ENCODE data around the gene SGK1. TPM values are rescaled to one million over a fixed set of nuclear protein-coding genes. Genes with fewer than 3 reads are reported as not detected.

Gene SGK1
- total and polyA plus RNA-seq, 4 donors: 68.9 to 299 (median 148) TPM

DNA sequence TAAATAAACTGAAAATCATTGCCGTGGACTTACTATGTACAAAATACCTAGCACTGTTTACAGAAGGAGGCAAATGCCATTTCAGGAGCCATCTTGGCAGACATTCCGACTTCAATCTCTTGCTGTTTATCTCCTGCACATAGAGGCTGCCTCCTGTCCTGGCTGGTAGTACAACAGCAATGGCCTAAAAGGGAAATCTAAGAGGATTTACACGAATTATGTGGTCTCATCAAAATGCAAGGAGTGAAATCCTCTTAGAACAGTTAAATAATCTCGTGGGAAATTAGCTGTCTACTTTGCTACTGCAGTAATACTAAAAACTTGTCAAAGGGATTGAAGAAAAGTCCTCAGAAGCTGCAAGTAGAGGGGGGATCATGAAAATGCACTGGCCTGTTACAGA is 183.3 kb downstream of the SGK1 start:
- WGBS, 2 donors: 75 to 87% methylated on average over 4 of the region's 4 CpGs
- TF ChIP-seq CTCF (IDR thresholded peaks at IDR 0.05; ENCODE audit: control extremely low read depth, extremely low read depth): no peak

DNA sequence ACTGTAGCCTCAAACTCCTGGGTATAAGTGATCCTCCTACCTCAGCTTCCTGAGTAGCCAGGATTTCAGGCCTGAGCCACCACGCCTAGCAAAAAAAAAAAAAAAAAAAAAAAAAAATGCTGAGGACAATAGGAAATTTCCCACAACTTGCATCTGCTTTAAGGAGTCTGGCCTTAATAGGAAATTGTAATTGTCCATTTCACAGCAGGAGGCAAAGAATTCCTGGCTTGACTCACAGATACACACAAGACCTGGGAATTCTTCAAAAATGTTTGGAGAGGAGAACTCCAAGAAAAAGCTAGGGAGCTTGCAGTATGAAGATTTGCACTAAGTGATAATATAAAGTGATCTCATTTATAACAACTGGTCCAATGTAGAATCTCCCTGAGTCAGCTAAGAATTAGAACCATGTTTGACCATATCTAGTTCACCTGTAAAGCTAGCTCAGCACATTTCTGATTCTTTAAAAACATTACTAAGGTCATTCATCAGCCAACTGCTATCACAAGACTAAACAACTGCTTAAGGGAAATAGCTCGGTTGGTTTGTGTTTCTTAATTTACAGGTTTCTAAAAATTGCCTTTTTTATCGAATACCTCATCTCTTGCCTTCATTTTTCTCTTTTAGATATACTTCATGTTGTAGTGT is 185.3 kb downstream of the SGK1 start:
- H3K4me3 ChIP-seq: no peak overlapping the region
- TF ChIP-seq CTCF (IDR thresholded peaks at IDR 0.05; ENCODE audit: control extremely low read depth, extremely low read depth): no peak
- no peaks in the 10 kb centered on the region for H3K27me3 ChIP-seq (ENCODE audit: control insufficient read depth in 3 of 3, insufficient read depth in 3 of 3, low read length in 2 of 3)
- DNase-seq (no peak), ATAC-seq (ENCODE audit: insufficient read depth, low FRiP score) (no peak)
- no peak overlapping the region for H3K27ac ChIP-seq (ENCODE audit: low read depth in 1 of 2, low read length in 1 of 2)
- H3K9ac ChIP-seq (ENCODE audit: insufficient read depth in 1 of 2, low read length in 2 of 2): no peak overlapping the region
- 83 to 85% methylated on average over 3 of the region's 3 CpGs for WGBS, 2 donors
- no peaks in the 10 kb centered on the region for H3K9me3 ChIP-seq (ENCODE audit: control insufficient read depth in 4 of 4, insufficient read depth in 3 of 4, low read length in 3 of 4)
- H3K4me1 ChIP-seq (ENCODE audit: control insufficient read depth in 5 of 5, insufficient read depth in 5 of 5, low read length in 5 of 5): no peaks in the 10 kb centered on the region
- no peaks in the 10 kb centered on the region for H3K36me3 ChIP-seq (ENCODE audit: control insufficient read depth in 4 of 4, insufficient read depth in 4 of 4, low read length in 4 of 4)

More for the DNA sequence above, 183.3 kb downstream of the SGK1 start:
- H3K36me3 ChIP-seq (ENCODE audit: control insufficient read depth in 4 of 4, insufficient read depth in 4 of 4, low read length in 4 of 4): no peaks in the 10 kb centered on the region
- H3K4me1 ChIP-seq (ENCODE audit: control insufficient read depth in 5 of 5, insufficient read depth in 5 of 5, low read length in 5 of 5): no peaks in the 10 kb centered on the region
- no peak overlapping the region for H3K9ac ChIP-seq (ENCODE audit: insufficient read depth in 1 of 2, low read length in 2 of 2)
- no peak overlapping the region for H3K4me3 ChIP-seq
- no peaks in the 10 kb centered on the region for H3K9me3 ChIP-seq (ENCODE audit: control insufficient read depth in 4 of 4, insufficient read depth in 3 of 4, low read length in 3 of 4)
- no peak overlapping the region for H3K27ac ChIP-seq (ENCODE audit: low read depth in 1 of 2, low read length in 1 of 2)
- DNase-seq: no peak
- ATAC-seq (ENCODE audit: insufficient read depth, low FRiP score): no peak
- H3K27me3 ChIP-seq (ENCODE audit: control insufficient read depth in 3 of 3, insufficient read depth in 3 of 3, low read length in 2 of 3): no peaks in the 10 kb centered on the region

DNA sequence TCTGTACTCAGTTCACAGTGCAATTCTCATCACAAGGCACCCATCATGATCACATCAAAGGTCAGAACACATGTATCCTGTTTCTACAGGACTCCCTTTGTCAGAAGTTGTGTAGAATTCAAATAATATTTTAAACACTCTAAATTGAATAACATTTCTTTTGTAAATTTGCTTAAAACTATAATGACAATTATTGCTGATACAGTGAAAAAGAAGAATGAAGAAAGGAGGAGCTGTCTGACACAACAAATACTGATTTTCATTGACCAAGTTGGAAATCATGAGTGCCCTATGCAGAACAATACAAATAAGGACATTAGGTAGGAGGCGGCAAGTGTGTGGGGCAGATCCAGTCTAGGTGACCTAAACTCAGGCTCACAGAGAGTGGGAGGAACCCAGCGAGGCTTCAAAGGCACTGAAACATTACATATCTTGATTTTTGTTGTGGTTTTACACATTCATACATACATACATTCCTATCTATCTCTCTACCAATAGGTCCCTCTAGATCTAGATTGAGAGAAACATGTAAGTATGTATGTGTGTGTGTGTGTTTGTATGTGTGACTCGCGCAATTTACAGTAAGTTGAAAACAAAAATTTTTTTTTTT is 186.3 kb downstream of the SGK1 start:
- ATAC-seq (ENCODE audit: insufficient read depth, low FRiP score) (no peak), DNase-seq (no peak)
- H3K4me3 ChIP-seq: no peak overlapping the region
- WGBS, 2 donors: 91 to 95% methylated on average over 4 of the region's 4 CpGs
- H3K36me3 ChIP-seq (ENCODE audit: control insufficient read depth in 4 of 4, insufficient read depth in 4 of 4, low read length in 4 of 4): no peaks in the 10 kb centered on the region
- H3K27ac ChIP-seq (ENCODE audit: low read depth in 1 of 2, low read length in 1 of 2): no peak overlapping the region
- H3K9me3 ChIP-seq (ENCODE audit: control insufficient read depth in 4 of 4, insufficient read depth in 3 of 4, low read length in 3 of 4): no peaks in the 10 kb centered on the region
- H3K27me3 ChIP-seq (ENCODE audit: control insufficient read depth in 3 of 3, insufficient read depth in 3 of 3, low read length in 2 of 3): no peaks in the 10 kb centered on the region
- no peaks in the 10 kb centered on the region for H3K4me1 ChIP-seq (ENCODE audit: control insufficient read depth in 5 of 5, insufficient read depth in 5 of 5, low read length in 5 of 5)
- H3K9ac ChIP-seq (ENCODE audit: insufficient read depth in 1 of 2, low read length in 2 of 2): no peak overlapping the region
- TF ChIP-seq CTCF (IDR thresholded peaks at IDR 0.05; ENCODE audit: control extremely low read depth, extremely low read depth): no peak

All from lung (tissue), 12 donors.